Mesodermal cell (in vitro differentiated cells): ENCODE measurements around the gene CBFA2T3.
"Not testable (repeated sequence)": the region's sequence is repeated elsewhere in the genome, so short reads cannot be mapped to it uniquely, and the experiment has no call there.

Experiments used
- H3K27ac ChIP-seq: 2 replicates; pipeline ENCODE4 v1.7.0; 2013; ENCODE audit warnings: mild to moderate bottlenecking, low read depth, low read length, moderate library complexity; ENCODE audit not compliant: severe bottlenecking
- H3K36me3 ChIP-seq: 2 replicates; pipeline ENCODE4 v1.7.1; 2013; ENCODE audit warnings: mild to moderate bottlenecking, low read length, moderate library complexity; ENCODE audit not compliant: control insufficient read depth, insufficient read depth
- H3K4me1 ChIP-seq: one replicate; pipeline ENCODE4 v1.7.1; 2013; ENCODE audit warnings: mild to moderate bottlenecking, low read length; ENCODE audit not compliant: insufficient read depth, control insufficient read depth, poor library complexity, severe bottlenecking
- H3K4me3 ChIP-seq: 2 replicates; pipeline ENCODE4 v1.7.0; 2013; ENCODE audit warnings: low read length, control low read depth, mild to moderate bottlenecking; ENCODE audit not compliant: insufficient read depth, poor library complexity, severe bottlenecking; ENCODE audit errors: extremely low read depth
- H3K9me3 ChIP-seq: 2 replicates; pipeline ENCODE4 v1.7.1; 2013; ENCODE audit warnings: mild to moderate bottlenecking, low read length, moderate library complexity; ENCODE audit not compliant: control insufficient read depth
- WGBS, 2 experiments: methylation state at CpG; one replicate each; pipeline ENCODE4 v1.1.5; 2013; ENCODE audit warnings: missing lambda C conversion rate in 2 of 2; ENCODE audit not compliant: insufficient coverage in 2 of 2; 5-methylcytosine and 5-hydroxymethylcytosine counted together

Gene CBFA2T3

DNA sequence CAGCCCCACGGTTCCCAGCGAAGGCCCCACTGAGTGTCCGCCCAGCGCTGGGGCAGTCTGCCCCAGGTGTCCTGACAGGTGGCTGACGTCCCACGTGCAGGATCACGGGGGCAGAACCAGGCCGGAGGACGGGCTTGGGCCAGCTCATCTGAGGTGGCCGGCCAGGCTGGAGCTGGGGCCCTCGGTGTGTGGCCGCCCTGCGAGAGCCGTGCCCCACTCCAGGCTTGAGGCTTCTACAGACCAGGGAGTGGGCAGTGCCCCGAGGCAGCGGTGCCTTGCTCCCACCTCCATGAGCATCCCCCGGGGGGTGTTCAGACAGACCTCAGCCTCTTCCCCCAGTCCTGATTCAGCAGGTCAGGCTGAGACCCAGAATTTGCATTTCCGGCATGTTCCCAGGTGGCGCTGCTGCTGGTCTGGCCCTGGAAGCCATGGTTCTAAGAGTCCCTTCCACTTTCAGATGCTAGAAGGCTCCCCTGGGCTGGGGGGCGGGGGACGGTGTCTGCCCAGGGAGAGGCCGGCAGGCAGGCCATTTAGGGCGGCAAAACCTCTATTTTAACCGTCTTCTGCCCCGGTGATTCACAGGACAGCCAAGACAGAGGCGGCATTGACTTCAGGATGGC is 75.2 kb downstream of the CBFA2T3 start:
- no peak overlapping the region for H3K4me3 ChIP-seq
- H3K36me3 ChIP-seq: no peaks in the 10 kb centered on the region
- no peak overlapping the region for H3K27ac ChIP-seq
- no peaks in the 10 kb centered on the region for H3K9me3 ChIP-seq
- WGBS, 2 experiments: 72 to 82% methylated on average over 22 to 26 of the region's 26 CpGs
- H3K4me1 ChIP-seq: no peaks in the 10 kb centered on the region

DNA sequence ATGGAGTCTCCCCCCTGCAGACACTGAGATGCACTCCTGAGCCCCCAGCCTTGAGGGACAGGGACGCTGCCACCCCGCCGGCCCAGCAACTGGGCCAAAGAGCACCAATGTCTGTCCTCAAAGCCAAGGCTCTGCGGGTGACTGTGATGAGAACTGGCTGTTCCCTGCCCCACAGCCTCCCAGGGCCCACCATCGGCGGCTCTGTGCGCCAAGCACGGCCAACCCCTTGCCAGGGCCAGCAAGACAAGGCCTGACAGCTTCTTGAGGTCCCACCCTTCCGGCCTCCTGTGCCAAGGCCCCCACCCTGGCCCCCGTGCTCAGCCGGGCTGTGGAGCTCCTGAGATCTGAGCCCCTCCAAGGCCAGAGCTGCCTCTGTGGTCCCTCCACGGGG is 76.3 kb downstream of the CBFA2T3 start:
- Histone ChIP-seq H3K4me1 (no peaks in the 10 kb centered on the region), H3K9me3 (no peaks in the 10 kb centered on the region), H3K4me3 (no peak overlapping the region), H3K27ac (no peak overlapping the region), H3K36me3 (no peaks in the 10 kb centered on the region)
- WGBS, 2 experiments: 94 to 96% methylated on average over 10 to 12 of the region's 12 CpGs

DNA sequence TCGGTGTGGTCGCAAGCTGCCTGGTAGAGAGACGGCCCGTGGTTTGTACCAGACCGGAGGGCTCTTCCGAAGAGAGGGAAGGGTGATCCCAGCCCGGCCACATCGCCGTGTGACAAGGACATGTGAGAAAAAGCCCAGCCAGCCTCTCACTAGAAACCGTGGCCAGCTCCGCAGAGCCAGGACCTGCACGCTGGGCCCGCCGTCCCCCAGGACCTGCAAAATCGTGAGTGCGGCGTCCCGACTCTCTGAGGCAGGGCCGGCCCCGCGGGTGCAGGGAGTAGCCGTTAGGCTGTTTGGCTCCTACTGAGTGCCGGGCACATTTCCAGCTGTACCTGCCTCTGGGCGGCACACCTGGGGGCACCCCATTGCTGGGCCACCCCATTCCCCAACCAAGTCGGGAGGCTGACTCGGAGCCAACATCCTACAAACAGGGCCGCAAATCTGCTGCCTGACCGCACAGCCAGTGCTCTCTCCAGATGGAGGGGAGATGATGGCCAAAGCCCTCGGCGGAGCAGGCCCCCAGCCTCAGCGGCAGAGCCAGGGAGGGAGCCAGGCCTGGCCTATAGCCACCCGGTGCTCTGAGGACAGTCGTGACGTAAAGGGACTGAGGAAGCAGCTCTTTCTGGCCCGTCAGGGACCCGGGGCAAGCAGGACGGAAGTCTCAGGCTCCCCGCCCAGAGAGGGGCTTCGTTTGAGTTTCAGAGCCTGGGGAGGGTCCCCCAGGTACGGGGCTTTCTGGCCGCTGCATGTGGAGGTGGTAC is 76.9 kb downstream of the CBFA2T3 start:
- Histone ChIP-seq H3K27ac (no peak overlapping the region), H3K4me3 (no peak overlapping the region), H3K9me3 (no peaks in the 10 kb centered on the region), H3K4me1 (no peaks in the 10 kb centered on the region), H3K36me3 (no peaks in the 10 kb centered on the region)
- 89 to 91% methylated on average over 41 of the region's 41 CpGs for WGBS, 2 experiments

DNA sequence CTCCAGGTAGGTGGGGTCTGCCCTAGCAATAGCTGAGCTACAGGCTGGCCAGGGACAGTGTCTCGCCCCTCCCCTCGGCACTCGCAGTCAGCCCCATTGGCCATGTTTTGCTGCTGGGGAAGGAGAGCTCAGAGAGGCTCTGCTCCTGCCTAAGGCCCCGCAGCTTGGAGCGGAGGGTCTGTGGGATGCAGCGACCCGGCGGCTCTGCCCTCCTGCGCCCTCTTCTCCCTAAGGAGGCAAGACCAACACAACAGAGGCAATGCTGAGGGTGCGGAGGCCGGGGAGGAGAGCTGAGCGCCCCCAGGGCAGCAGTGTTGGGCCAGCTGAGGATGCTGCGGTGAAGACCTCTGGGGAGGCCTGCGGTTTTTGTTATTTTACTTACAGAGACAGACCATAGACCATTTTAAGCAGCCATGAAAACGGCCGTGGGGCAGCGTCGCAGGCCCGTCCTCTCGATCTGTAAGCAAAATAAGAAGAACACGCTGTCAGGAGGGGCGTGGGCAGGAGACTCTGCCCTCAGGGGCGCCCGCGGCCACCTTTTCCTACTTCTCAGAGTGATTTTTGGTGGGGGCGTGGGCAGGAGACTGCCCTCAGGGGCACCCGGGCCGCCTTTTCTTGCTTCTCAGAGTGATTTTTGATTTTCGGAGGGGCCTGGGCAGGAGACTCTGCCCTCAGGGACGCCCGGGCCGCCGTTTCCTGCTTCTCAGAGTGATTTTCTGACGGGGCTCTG is 79.1 kb downstream of the CBFA2T3 start:
- 91 to 95% methylated on average over 30 to 33 of the region's 34 CpGs for WGBS, 2 experiments

DNA sequence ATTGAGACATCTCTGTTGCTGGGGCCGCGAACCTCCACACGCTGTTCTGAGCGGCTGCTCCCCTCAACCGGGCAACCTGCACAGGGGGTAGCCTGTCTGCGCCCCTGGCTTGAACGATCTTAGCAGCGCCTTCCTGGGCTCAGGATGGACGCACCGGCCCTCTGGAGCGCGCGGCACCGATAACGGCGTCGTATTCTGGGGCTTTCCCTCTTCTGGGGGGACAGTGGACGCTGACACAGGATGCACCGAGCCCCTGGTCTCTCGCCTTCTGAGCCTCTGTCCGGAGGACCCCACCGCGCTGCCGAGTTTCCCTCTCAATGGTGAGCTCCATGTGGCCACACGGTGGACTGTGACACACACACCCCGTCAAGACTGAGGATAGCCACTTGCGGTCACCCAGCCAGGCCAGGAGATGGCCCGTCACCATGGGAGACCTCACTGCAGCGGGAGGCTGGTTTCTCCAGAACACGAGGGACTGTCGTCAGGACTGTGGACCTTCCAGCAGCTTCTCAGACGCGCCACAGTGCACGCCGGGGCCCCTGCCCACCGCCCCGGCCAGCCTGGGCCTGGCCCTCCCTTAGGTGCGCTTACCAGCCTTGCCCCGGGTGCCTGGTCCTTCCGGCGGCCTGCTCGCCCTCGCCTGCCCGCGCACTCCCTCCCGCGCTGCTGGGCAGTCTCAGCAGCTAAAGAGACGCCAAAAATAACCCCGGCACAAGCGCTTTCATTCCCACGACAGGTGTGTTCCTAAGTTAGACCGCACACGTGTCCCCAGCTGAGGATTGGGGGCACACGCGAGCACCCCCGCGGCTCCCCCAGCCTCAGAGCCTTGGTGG is 80.6 kb downstream of the CBFA2T3 start:
- no peak overlapping the region for H3K27ac ChIP-seq
- 91 to 92% methylated on average over 53 to 57 of the region's 57 CpGs for WGBS, 2 experiments
- H3K36me3 ChIP-seq: no peaks in the 10 kb centered on the region
- H3K4me3 ChIP-seq: no peak overlapping the region
- H3K9me3 ChIP-seq: no peaks in the 10 kb centered on the region
- H3K4me1 ChIP-seq: no peaks in the 10 kb centered on the region

More for the DNA sequence above, 79.1 kb downstream of the CBFA2T3 start:
- Histone ChIP-seq H3K27ac (no peak overlapping the region), H3K9me3 (no peaks in the 10 kb centered on the region), H3K4me3 (no peak overlapping the region), H3K4me1 (no peaks in the 10 kb centered on the region), H3K36me3 (no peaks in the 10 kb centered on the region)

DNA sequence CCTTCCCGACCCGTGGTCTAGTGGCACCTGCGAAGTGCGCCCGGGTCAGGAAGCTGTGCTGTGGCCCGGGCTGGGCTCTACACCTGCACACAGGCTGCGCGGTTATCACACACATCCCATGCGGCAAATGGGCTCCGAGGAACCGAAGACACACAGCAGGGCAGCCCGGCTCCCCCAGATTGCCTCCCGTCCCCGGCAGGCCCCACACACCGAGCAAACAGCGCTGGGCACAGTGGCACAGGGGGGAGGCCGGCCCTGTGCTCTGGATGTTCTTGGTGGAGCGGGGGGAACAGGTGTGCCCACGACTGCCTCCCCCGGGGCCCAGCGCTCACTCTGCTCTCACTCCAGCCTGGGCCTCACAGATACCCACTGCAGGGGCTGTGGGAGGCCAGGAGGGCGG is 81.7 kb downstream of the CBFA2T3 start:
- H3K4me1 ChIP-seq: no peaks in the 10 kb centered on the region
- H3K27ac ChIP-seq: no peak overlapping the region
- WGBS, 2 experiments: 91 to 94% methylated on average over 20 to 21 of the region's 22 CpGs
- H3K36me3 ChIP-seq: no peaks in the 10 kb centered on the region
- no peak overlapping the region for H3K4me3 ChIP-seq
- no peaks in the 10 kb centered on the region for H3K9me3 ChIP-seq

DNA sequence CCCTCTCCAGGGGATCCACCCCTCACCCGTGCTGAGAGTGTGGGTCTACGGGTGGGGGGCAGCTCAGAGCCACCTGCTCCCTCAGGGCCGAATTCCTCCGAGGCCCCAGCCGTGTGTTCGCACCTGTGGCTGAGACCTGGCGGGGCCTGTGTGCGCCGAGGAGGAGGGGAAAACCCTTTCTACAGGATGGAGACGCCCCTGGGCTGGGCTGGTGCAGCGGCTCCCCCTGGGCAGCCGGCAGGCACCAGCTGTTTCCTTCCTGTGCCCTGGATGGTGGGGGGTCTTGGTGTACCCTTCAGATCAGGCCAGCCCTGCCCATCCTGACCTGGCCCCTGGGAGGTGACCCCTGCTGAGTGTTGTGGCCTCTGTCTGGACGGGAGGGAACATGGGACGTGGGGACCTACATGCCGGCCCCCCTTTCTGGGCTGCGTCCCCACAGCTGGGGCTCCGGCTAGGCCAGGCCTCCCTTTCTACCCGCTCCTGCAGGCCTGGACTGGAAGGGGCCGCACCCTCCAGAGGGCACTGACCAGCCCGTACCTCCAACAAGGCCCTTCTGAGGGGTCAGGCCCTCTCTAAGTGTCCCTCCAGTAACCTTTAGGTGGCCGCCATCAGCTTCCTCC is 82.2 kb downstream of the CBFA2T3 start:
- no peak overlapping the region for H3K27ac ChIP-seq
- no peaks in the 10 kb centered on the region for H3K4me1 ChIP-seq
- WGBS, 2 experiments: 84 to 89% methylated on average over 19 to 20 of the region's 21 CpGs
- H3K36me3 ChIP-seq: no peaks in the 10 kb centered on the region
- H3K4me3 ChIP-seq: no peak overlapping the region
- no peaks in the 10 kb centered on the region for H3K9me3 ChIP-seq

DNA sequence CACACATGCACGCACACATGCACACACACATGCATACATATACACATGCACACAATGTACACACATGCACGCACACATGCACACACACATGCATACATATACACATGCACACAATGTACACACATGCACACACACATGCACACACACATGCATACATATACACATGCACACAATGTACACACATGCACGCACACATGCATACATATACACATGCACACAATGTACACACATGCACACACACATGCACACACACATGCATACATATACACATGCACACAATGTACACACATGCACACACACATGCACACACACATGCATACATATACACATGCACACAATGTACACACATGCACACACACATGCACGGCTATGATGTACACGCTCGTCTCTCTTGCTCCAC is 82.7 kb downstream of the CBFA2T3 start:
- 98 to 100% methylated on average over 3 of the region's 6 CpGs for WGBS, 2 experiments
- H3K27ac ChIP-seq, H3K36me3 ChIP-seq, H3K4me1 ChIP-seq, H3K4me3 ChIP-seq, H3K9me3 ChIP-seq: not testable (repeated sequence)

DNA sequence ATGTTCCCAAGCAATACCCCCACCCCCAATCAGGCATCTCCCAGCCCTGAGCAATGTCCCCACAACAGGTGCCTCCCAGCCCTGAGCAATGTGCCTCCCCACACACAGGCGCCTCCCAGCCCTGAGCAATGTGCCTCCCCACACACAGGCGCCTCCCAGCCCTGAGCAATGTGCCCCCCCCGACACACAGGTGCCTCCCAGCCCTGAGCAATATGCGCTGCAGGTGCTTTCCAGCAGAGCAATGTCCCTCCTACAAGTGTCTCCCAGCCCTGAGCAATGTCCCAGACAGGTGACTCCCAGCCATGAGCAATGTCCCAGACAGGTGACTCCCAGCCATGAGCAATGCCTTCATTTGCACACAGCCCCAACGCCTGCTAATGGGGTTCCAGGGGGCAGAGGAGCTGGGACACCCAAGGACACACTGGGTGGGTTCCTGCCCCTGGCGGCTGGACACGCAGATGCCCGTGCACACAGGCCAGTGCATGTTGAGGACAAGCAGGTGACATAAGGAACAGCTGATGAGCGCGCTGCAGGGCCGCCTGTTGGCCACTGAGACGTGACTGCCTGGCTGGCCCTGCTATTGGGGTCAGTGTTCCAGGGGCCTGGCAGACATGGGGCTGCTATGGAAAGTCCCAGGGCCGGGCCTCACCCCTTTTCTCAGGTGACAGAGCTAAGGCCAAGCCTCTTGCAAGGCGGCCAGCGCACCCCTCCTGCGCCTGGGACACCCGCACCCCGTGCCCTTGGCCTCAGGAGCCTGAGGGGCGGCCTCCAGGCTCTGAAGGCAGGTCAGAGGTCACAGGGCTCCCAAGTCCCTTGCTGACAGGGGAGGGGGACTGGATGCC is 83.7 kb downstream of the CBFA2T3 start:
- H3K4me1 ChIP-seq: no peaks in the 10 kb centered on the region
- 80 to 88% methylated on average over 14 to 17 of the region's 19 CpGs for WGBS, 2 experiments
- no peaks in the 10 kb centered on the region for H3K9me3 ChIP-seq
- H3K36me3 ChIP-seq: no peaks in the 10 kb centered on the region
- H3K4me3 ChIP-seq: no peak overlapping the region
- no peak overlapping the region for H3K27ac ChIP-seq
